GM12892 (cell line): Measurements from ENCODE around the gene GSTA2.

Experiments used
- POLR2A ChIP-seq: IDR thresholded peaks from 2 replicates; pipeline ENCODE4 v1.6.1; 2011; ENCODE audit warnings: low read depth, low read length, control low read depth
- POLR2AphosphoS5 ChIP-seq: IDR thresholded peaks from 2 replicates; pipeline ENCODE4 v1.6.1; 2011; ENCODE audit warnings: low read depth, low read length, control low read depth
- TAF1 ChIP-seq: IDR thresholded peaks from 2 replicates; pipeline ENCODE4 v1.6.1; 2011; ENCODE audit warnings: low read depth, mild to moderate bottlenecking, control low read depth, low read length, borderline replicate concordance

DNA sequence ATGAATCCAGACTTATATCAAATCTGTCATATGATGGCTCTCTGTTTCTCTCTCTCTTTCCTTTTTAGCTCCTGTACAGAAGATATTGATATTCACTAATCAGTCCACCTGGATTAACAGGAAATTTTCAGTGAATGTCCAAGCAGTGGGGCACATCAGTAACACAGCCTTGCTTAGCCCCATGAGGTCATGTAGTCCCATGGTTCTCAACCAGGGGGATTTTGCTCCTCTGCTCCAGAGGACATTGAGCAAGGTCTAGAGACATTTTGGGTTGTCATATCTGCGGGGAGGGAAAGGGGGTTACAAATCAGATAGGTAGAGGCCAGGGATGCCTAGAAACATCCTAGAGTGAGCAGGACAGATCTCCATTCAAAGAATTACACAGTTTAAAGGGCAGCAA, 39.5 kb upstream of the GSTA2 start:
- no peak for TF ChIP-seq POLR2A
- no peak for TF ChIP-seq POLR2AphosphoS5
- TF ChIP-seq TAF1: no peak
